GM18873 (cell line): Measurements from ENCODE around the gene MYO5A.
"Not testable (repeated sequence)": the region's sequence is repeated elsewhere in the genome, so short reads cannot be mapped to it uniquely, and the experiment has no call there.

Experiments
- ATAC-seq: cut with Tn5 transposase; IDR thresholded peaks from one replicate; pipeline ENCODE4 v1.9.1; 2021; ENCODE audit warnings: mild to moderate bottlenecking, moderate library complexity, moderate number of reproducible peaks; ENCODE audit not compliant: unreplicated experiment, low FRiP score

The MYO5A gene

GRCh38 chr15:52301265-52301847, 227.3 kb downstream of the MYO5A start:
- no peak for ATAC-seq

- no peak for ATAC-seq
Observed at GRCh38 chr15:52295421-52296001, 233.2 kb downstream of the MYO5A start, which contains the start of gene MYO5C. MYO5C (minus strand) TSS chr15:52295804; CDS start chr15:52295636, 168 bp downstream.

- ATAC-seq: no peak
Observed at GRCh38 chr15:52294881-52295420, 233.7 kb downstream of the MYO5A start.

- ATAC-seq: no peak
Observed at GRCh38 chr15:52292780-52293392, 235.8 kb downstream of the MYO5A start.

GRCh38 chr15:52291204-52291603, 237.5 kb downstream of the MYO5A start:
- no peak for ATAC-seq

- ATAC-seq: no peak
Observed at GRCh38 chr15:52290800-52291199, 237.9 kb downstream of the MYO5A start.

GRCh38 chr15:52290329-52290728, 238.4 kb downstream of the MYO5A start:
- no peak for ATAC-seq

GRCh38 chr15:52289629-52290081, 239.0 kb downstream of the MYO5A start:
- no peak for ATAC-seq

- ATAC-seq: no peak
Observed at GRCh38 chr15:52288986-52289385, 239.7 kb downstream of the MYO5A start.

GRCh38 chr15:52288051-52288942, 240.4 kb downstream of the MYO5A start:
- ATAC-seq: no peak

- ATAC-seq: no peak
Observed at GRCh38 chr15:52287114-52287513, 241.6 kb downstream of the MYO5A start.

- not testable (repeated sequence) for ATAC-seq
Observed at GRCh38 chr15:52285941-52286340, 242.7 kb downstream of the MYO5A start.

- no peak for ATAC-seq
Observed at GRCh38 chr15:52284164-52284563, 244.5 kb downstream of the MYO5A start.

GRCh38 chr15:52283281-52283680, 245.4 kb downstream of the MYO5A start:
- ATAC-seq: no peak

- ATAC-seq: no peak
Observed at GRCh38 chr15:52282418-52282817, 246.3 kb downstream of the MYO5A start.

- no peak for ATAC-seq
Observed at GRCh38 chr15:52281085-52282035, 247.3 kb downstream of the MYO5A start.

GRCh38 chr15:52280326-52281084, 248.2 kb downstream of the MYO5A start:
- ATAC-seq: no peak

- ATAC-seq: no peak
Observed at GRCh38 chr15:52278636-52279367, 249.9 kb downstream of the MYO5A start.
